HepG2 (cell line): ENCODE results near the gene DLEC1. TPM values are rescaled to one million over a fixed set of nuclear protein-coding genes. Genes with fewer than 3 reads are reported as not detected.
A peak's percentile ranks its signal among the peaks of the same experiment; 100 is the strongest.

Experiments
- CREM ChIP-seq, 2 experiments: sonication (generic) in 1 of 2; formaldehyde crosslinking in 1 of 2; IDR thresholded peaks; 2 replicates each; pipeline versions ENCODE4 v1.4.0 to v1.6.1; 2016 to 2020; ENCODE audit warnings: antibody characterized with exemption in 1 of 2, mild to moderate bottlenecking in 1 of 2, missing genetic modification reagents in 1 of 2
- DR1 ChIP-seq: sonication (generic); formaldehyde crosslinking; IDR thresholded peaks from 2 replicates; pipeline ENCODE4 v1.8.0; 2021; ENCODE audit warnings: mild to moderate bottlenecking, missing genetic modification reagents, inconsistent platforms
- FOSL1 ChIP-seq: sonication (generic); formaldehyde crosslinking; IDR thresholded peaks from 2 replicates; pipeline ENCODE4 v1.9.0; 2021; ENCODE audit warnings: missing genetic modification reagents, borderline replicate concordance
- GABPB1 ChIP-seq: IDR thresholded peaks from 2 replicates; pipeline ENCODE4 v1.6.1; 2016; ENCODE audit warnings: mild to moderate bottlenecking, missing genetic modification reagents, moderate library complexity, missing compliant biosample characterization
- HMGXB4 ChIP-seq, 2 experiments: sonication (generic) in 1 of 2; formaldehyde crosslinking in 1 of 2; IDR thresholded peaks; 2 replicates each; pipeline versions ENCODE4 v1.4.0 to v1.6.1; 2018 to 2020; ENCODE audit warnings: missing genetic modification reagents in 2 of 2, borderline replicate concordance in 1 of 2, low read depth in 1 of 2, mild to moderate bottlenecking in 1 of 2, missing biosample characterization in 1 of 2
- KDM5A ChIP-seq: fragments of 200-600 bp; sonication (generic); IDR thresholded peaks from 2 replicates; pipeline ENCODE4 v1.7.0; 2018; ENCODE audit warnings: antibody characterized with exemption, mild to moderate bottlenecking, low read length, borderline replicate concordance
- RERE ChIP-seq: IDR thresholded peaks from 2 replicates; pipeline ENCODE4 v1.6.1; 2016; ENCODE audit warnings: low read depth, missing genetic modification reagents, missing compliant biosample characterization
- SAP130 ChIP-seq: IDR thresholded peaks from 2 replicates; pipeline ENCODE4 v1.6.1; 2016; ENCODE audit warnings: low read depth
- TBL1XR1 ChIP-seq: fragments of 150-350 bp; IDR thresholded peaks from 2 replicates; pipeline ENCODE4 v1.6.1; 2014; ENCODE audit warnings: borderline replicate concordance, low read length; ENCODE audit not compliant: partially characterized antibody
- TBX2 ChIP-seq: sonication (generic); formaldehyde crosslinking; IDR thresholded peaks from 2 replicates; pipeline ENCODE4 v1.5.0; 2020; ENCODE audit warnings: missing genetic modification reagents, mild to moderate bottlenecking, borderline replicate concordance
- UBTF ChIP-seq: sonication (generic); formaldehyde crosslinking; IDR thresholded peaks from 2 replicates; pipeline ENCODE4 v1.4.0; 2020; ENCODE audit warnings: mild to moderate bottlenecking, missing genetic modification reagents
- ZFP91 ChIP-seq: sonication (generic); formaldehyde crosslinking; IDR thresholded peaks from 2 replicates; pipeline ENCODE4 v1.9.0; 2022; ENCODE audit warnings: missing genetic modification reagents, mild to moderate bottlenecking, borderline replicate concordance
- ZNF382 ChIP-seq: sonication (generic); formaldehyde crosslinking; IDR thresholded peaks from 2 replicates; pipeline ENCODE4 v1.5.0; 2020; ENCODE audit warnings: missing genetic modification reagents, mild to moderate bottlenecking, borderline replicate concordance
- ZNF446 ChIP-seq: sonication (generic); formaldehyde crosslinking; IDR thresholded peaks from 2 replicates; pipeline ENCODE4 v1.5.0; 2020; ENCODE audit warnings: mild to moderate bottlenecking, missing genetic modification reagents
- ZNF569 ChIP-seq: sonication (generic); formaldehyde crosslinking; IDR thresholded peaks from 2 replicates; pipeline ENCODE4 v1.5.0; 2020; ENCODE audit warnings: mild to moderate bottlenecking, missing genetic modification reagents, moderate library complexity, borderline replicate concordance
- polyA plus RNA-seq, 8 experiments: library from polyadenylated mRNA; depleted of rRNA in 3 of 8; stranded (reverse) in 7 of 8; unstranded in 1 of 8; fragments of >200 nt; fragmentation: Illumina TruSeq in 4 of 8; extraction: Trizol in 4 of 8; gene quantifications; 2 replicates each; pipeline versions ENCODE4 v1.2.1 to v1.2.3, GENCODE V29; 2011 to 2016; ENCODE audit warnings: low read depth in 4 of 8, missing spikeins in 1 of 8, mixed read lengths in 1 of 8; ENCODE audit not compliant: insufficient read depth in 1 of 8
- total RNA-seq, 5 experiments: library from RNA; depleted of rRNA; stranded (reverse); fragments of >200 nt; fragmentation: Illumina TruSeq; extraction: Trizol; gene quantifications; 2 replicates each; pipeline ENCODE4 v1.2.3, GENCODE V29; 2016; ENCODE audit warnings: low read depth in 1 of 5

DLEC1 gene
- total and polyA plus RNA-seq, 2 of the 13 experiments (the other 11 are each of a cell fraction or from before 2014, with no cell fraction given): 0.09 TPM; not detected in 1

GRCh38 chr3:38005076-38006020 lies 33.7 kb upstream of the DLEC1 start (continued):
- TF ChIP-seq ZNF382 (no peak), CREM (IDR thresholded peaks at IDR 0.05) (0 out of 2 replicates have a peak, but pooled peaks have one; percentile 39), CREM (CRISPR knock-in tag; IDR thresholded peaks at IDR 0.05) (no peak), ZNF446 (CRISPR knock-in tag) (no peak), SAP130 (CRISPR knock-in tag) (peak; percentile 61), ZNF569 (CRISPR knock-in tag) (0 out of 2 replicates have a peak, but pooled peaks have one; percentile 24), TBX2 (CRISPR knock-in tag) (peak; percentile 57), RERE (CRISPR knock-in tag) (0 out of 2 replicates have a peak, but pooled peaks have one; percentile 6), ZFP91 (CRISPR knock-in tag) (peak; percentile 32; the same call in 1 of the 2 replicates), FOSL1 (CRISPR knock-in tag) (no peak), UBTF (no peak), DR1 (CRISPR knock-in tag) (peak; percentile 36; the same call in 1 of the 2 replicates), HMGXB4 (CRISPR knock-in tag; IDR thresholded peaks at IDR 0.05; ENCODE audit: borderline replicate concordance in 1 of 2, low read depth in 1 of 2) (peak in 1 of 2 experiments; percentile 13; a peak in 1 of 4 replicates), GABPB1 (no peak), KDM5A (no peak), TBL1XR1 (peak; percentile 57)
